NCI-H1048 (cell line): Measurements from ENCODE around the gene APOA1.

Source experiments
- DNase-seq: peaks from one replicate; lab custom pipeline; 2025; lab: John Stamatoyannopoulos, UW

APOA1 gene

GRCh38 chr11:116833816-116834534, 3.4 kb downstream of the APOA1 start:
- DNase-seq: no peak

GRCh38 chr11:116833491-116833815, 4.0 kb downstream of the APOA1 start:
- no peak for DNase-seq

GRCh38 chr11:116832350-116833290, 4.8 kb downstream of the APOA1 start:
- DNase-seq: no peak

GRCh38 chr11:116831790-116832349, 5.6 kb downstream of the APOA1 start:
- no peak for DNase-seq

GRCh38 chr11:116830184-116830912, 7.1 kb downstream of the APOA1 start:
- no peak for DNase-seq

- DNase-seq: no peak
Measured at GRCh38 chr11:116829525-116830183, 7.8 kb downstream of the APOA1 start, which contains the start of gene APOC3. APOC3 (plus strand) TSS chr11:116829907; CDS start chr11:116830583, 676 bp downstream.

GRCh38 chr11:116828632-116829524, 8.5 kb downstream of the APOA1 start:
- DNase-seq: no peak

- DNase-seq: no peak
Measured at GRCh38 chr11:116827461-116827860, 10.0 kb downstream of the APOA1 start.

- no peak for DNase-seq
Measured at GRCh38 chr11:116826751-116827431, 10.5 kb downstream of the APOA1 start.

GRCh38 chr11:116825854-116826750, 11.3 kb downstream of the APOA1 start:
- no peak for DNase-seq

GRCh38 chr11:116825434-116825833, 12.0 kb downstream of the APOA1 start:
- no peak for DNase-seq

GRCh38 chr11:116823031-116823843, 14.2 kb downstream of the APOA1 start, which contains the start of gene APOA4:
APOA4 (minus strand) TSS chr11:116823304; CDS start chr11:116823191, 113 bp downstream.
- DNase-seq: no peak

GRCh38 chr11:116822575-116822974, 14.8 kb downstream of the APOA1 start:
- no peak for DNase-seq

GRCh38 chr11:116821050-116821918, 16.1 kb downstream of the APOA1 start:
- DNase-seq: no peak

- DNase-seq: no peak
Measured at GRCh38 chr11:116819049-116819448, 18.4 kb downstream of the APOA1 start.

GRCh38 chr11:116814502-116814901, 22.9 kb downstream of the APOA1 start:
- no peak for DNase-seq
